Common myeloid progenitor, CD34-positive (primary cell): ENCODE measurements around the gene PGM2L1.
A peak's percentile ranks its signal among the peaks of the same experiment; 100 is the strongest.
"Not testable (repeated sequence)": the region's sequence is repeated elsewhere in the genome, so short reads cannot be mapped to it uniquely, and the experiment has no call there.

ENCODE experiments used
- CTCF ChIA-PET: fragments of 350-600 bp; sonication (Branson Sonifier 250); formaldehyde crosslinking; loops from one replicate; lab custom pipeline; 2021; ENCODE audit warnings: antibody characterized with exemption; lab: Charles Lee
- POLR2A ChIA-PET: fragments of 350-600 bp; sonication (Branson Sonifier 250); formaldehyde crosslinking; loops from one replicate; lab custom pipeline; 2021; ENCODE audit warnings: antibody characterized with exemption; lab: Charles Lee
- DNase-seq, 3 donors: peaks; one replicate each; pipeline versions ENCODE4 v3.0.0 to v3.0.0-alpha.2; 2013
- H3K27ac ChIP-seq, 2 experiments: 1 replicate in 1 of 2; 2 replicates in 1 of 2; pipeline ENCODE4 v1.7.0; 2013; ENCODE audit warnings: inconsistent platforms in 2 of 2, low read length in 2 of 2, mild to moderate bottlenecking in 2 of 2, low read depth in 1 of 2, moderate library complexity in 1 of 2; ENCODE audit not compliant: severe bottlenecking in 2 of 2, insufficient read depth in 1 of 2, poor library complexity in 1 of 2
- H3K27me3 ChIP-seq, 5 experiments: replicated peaks in 2 of 5; 1 replicate in 3 of 5; 2 replicates in 2 of 5; pipeline versions ENCODE4 v1.6.1 to v1.7.0; 2013; ENCODE audit warnings: low read length in 4 of 5, mild to moderate bottlenecking in 2 of 5, moderate library complexity in 2 of 5, inconsistent platforms in 1 of 5; ENCODE audit not compliant: insufficient read depth in 5 of 5, control insufficient read depth in 4 of 5
- H3K36me3 ChIP-seq, 4 experiments: 1 replicate in 2 of 4; 2 replicates in 2 of 4; pipeline versions ENCODE4 v1.6.1 to v1.7.0; 2013; ENCODE audit warnings: low read length in 3 of 4, control low read depth in 1 of 4, mild to moderate bottlenecking in 1 of 4; ENCODE audit not compliant: control insufficient read depth in 4 of 4, insufficient read depth in 4 of 4
- H3K4me1 ChIP-seq, 4 experiments: 1 replicate in 3 of 4; 2 replicates in 1 of 4; pipeline versions ENCODE4 v1.6.1 to v1.7.1; 2013; ENCODE audit warnings: low read length in 3 of 4, mild to moderate bottlenecking in 3 of 4, control low read depth in 1 of 4, inconsistent platforms in 1 of 4, moderate library complexity in 1 of 4; ENCODE audit not compliant: control insufficient read depth in 4 of 4, insufficient read depth in 4 of 4; ENCODE audit errors: control extremely low read depth in 1 of 4
- H3K4me3 ChIP-seq, 7 experiments: 1 replicate in 4 of 7; 2 replicates in 3 of 7; pipeline versions ENCODE4 v1.5.1 to v1.7.0; 2013; ENCODE audit warnings: mild to moderate bottlenecking in 7 of 7, low read length in 6 of 7, moderate library complexity in 6 of 7, inconsistent platforms in 2 of 7, low read depth in 2 of 7, control low read depth in 1 of 7; ENCODE audit not compliant: insufficient read depth in 4 of 7, control insufficient read depth in 1 of 7; ENCODE audit errors: extremely low read depth in 1 of 7
- H3K9me3 ChIP-seq, 5 experiments: 1 replicate in 4 of 5; 2 replicates in 1 of 5; pipeline versions ENCODE4 v1.6.1 to v1.7.1; 2013; ENCODE audit warnings: low read length in 4 of 5, mild to moderate bottlenecking in 2 of 5, inconsistent platforms in 1 of 5, low read depth in 1 of 5, moderate library complexity in 1 of 5; ENCODE audit not compliant: control insufficient read depth in 4 of 5, insufficient read depth in 2 of 5; ENCODE audit errors: control extremely low read depth in 1 of 5
- WGBS: methylation state at CpG from one replicate; pipeline ENCODE4 v1.1.5; 2013; ENCODE audit not compliant: insufficient coverage; 5-methylcytosine and 5-hydroxymethylcytosine counted together

PGM2L1 gene

DNA sequence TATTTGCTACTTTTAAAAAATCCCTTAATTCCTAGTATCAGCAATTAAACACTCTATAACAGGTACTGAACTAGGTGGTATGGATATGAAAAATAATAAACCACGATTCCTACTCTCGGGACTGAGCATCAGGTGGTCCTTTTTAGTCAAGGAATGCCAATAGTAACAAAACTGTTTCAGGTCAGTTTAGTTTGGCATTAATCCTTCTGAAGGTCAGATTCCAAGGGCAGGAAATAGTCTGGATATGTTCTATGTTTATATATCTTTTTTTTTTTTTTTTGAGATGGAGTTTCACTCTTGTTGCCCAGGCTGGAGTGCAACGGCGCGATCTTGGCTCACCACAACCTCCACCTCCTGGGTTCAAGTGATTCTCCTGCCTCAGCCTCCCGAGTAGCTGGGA, 67.2 kb downstream of the PGM2L1 start:
- peaks cover 0 to 11% (median 5%) of the 10 kb centered on the region in 4 experiments for H3K4me1 ChIP-seq
- CTCF ChIA-PET, H3K27ac ChIP-seq, H3K9me3 ChIP-seq, DNase-seq, POLR2A ChIA-PET, H3K27me3 ChIP-seq, H3K4me3 ChIP-seq, H3K36me3 ChIP-seq: not testable (repeated sequence)
- 90% methylated on average over 4 of the region's 6 CpGs for WGBS

DNA sequence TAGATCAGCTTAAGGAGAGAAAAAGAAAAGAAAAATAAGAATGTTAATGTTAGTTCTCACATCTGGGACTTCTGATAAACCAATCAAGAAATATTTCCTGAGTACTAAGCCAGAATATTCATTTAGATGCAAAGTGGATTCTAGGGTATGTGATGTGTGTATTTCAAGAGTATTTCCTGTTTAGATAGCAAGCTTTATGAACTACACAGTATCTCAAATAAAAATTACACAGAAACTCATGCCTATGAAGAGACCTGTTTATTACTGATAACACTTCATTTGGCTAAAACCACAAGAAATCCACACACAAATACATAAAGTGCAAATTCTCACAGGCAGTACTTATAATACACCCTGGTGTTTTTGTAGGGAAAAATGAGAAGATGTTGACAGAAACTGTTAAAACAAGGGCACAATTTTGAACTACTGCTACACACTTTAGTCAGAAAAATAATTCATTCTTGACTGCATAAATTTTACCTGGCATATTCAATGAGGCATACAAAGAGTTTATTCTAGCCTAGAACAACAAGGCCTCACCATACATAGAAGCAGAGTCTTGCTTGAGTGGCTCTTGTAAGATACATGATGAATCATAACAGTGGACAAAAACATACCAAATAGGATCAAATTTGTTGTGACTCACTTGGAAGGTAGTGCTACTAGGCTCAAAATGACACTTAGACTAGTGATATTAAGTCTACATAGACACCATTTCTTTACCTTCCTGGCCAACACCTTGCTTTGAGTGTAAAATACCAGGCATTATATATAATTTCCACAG, 68.0 kb downstream of the PGM2L1 start:
- Histone ChIP-seq H3K36me3 (peaks cover 0 to 7% (median 2%) of the 10 kb centered on the region in 4 experiments), H3K27ac (no peak overlapping the region), H3K9me3 (no peaks in the 10 kb centered on the region), H3K4me1 (peaks cover 0 to 12% (median 6%) of the 10 kb centered on the region in 4 experiments), H3K27me3 (no peaks in the 10 kb centered on the region), H3K4me3 (no peak overlapping the region)
- ChIA-PET CTCF (interaction anchor here (0.5 to 1.0 kb wide), 2 partner anchors 9 to 40 kb away, joined by 3 read pairs; no protein-coding TSS in a partner anchor), POLR2A (no interaction called here)
- DNase-seq, result peak; percentile 35 to 75 (median 51)

DNA sequence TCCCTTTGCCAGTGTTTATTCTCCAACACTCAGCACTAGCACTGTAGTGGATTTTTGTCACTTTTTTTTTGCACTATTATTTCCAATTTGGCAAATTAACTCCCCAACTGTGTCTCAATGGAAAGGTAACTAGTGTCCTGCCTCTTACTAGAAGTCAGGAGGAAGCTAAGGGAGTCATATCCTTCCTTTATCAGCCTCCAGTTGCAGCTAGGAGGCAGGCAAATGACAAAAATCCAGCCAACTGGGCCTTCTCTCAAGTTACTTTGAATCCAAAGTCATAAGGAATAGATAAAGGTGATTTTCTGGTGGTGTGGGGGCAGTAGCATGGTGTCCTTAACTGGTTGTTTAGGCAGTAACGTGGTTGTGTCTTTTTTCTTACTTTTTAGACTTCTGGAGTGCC, 71.2 kb downstream of the PGM2L1 start:
- CTCF ChIA-PET, result interaction anchor here (1.3 kb wide), 1 partner anchor 71 kb away, joined by 4 read pairs; no protein-coding TSS in a partner anchor

DNA sequence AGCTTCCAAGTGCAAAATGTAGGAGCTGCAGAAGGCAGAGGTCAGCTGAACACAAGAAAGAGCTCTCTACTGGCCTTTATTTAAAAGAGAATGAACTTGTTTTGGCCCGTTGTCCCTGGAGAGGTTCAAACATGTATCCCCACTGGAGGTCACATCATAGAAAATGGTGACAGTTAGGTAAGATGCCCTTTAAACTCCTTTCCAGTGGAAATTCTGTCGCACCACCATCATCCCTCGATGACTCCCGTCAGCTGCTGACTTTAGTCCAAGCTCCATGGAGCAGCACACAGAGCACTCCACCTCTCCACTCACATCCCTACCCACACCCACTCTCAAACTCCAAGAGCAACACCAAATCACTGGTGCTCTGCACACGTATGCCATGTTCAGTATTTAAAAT, 71.6 kb downstream of the PGM2L1 start:
- 93% methylated on average over 5 of the region's 5 CpGs for WGBS
- H3K27me3 ChIP-seq, result no peaks in the 10 kb centered on the region
- ChIA-PET POLR2A (no interaction called here), CTCF (interaction anchor here (1.3 kb wide), 1 partner anchor 71 kb away, joined by 4 read pairs; no protein-coding TSS in a partner anchor)
- H3K4me1 ChIP-seq, result peaks cover 0 to 18% (median 10%) of the 10 kb centered on the region in 4 experiments
- DNase-seq, result no peak
- H3K4me3 ChIP-seq, result no peak overlapping the region
- H3K27ac ChIP-seq, result no peak overlapping the region
- no peaks in the 10 kb centered on the region for H3K9me3 ChIP-seq
- H3K36me3 ChIP-seq, result no peaks in the 10 kb centered on the region

More for the DNA sequence above, 71.2 kb downstream of the PGM2L1 start:
- H3K4me1 ChIP-seq, result peaks cover 0 to 14% (median 9%) of the 10 kb centered on the region in 4 experiments
- peaks cover 0 to 1% (median 0%) of the 10 kb centered on the region in 4 experiments for H3K36me3 ChIP-seq
- no peaks in the 10 kb centered on the region for H3K27me3 ChIP-seq
- WGBS, result no CpG with 5 or more reads among the region's 1 CpG
- no peaks in the 10 kb centered on the region for H3K9me3 ChIP-seq
- no peak overlapping the region for H3K4me3 ChIP-seq
- no peak for DNase-seq
- H3K27ac ChIP-seq, result no peak overlapping the region
- POLR2A ChIA-PET, result no interaction called here

DNA sequence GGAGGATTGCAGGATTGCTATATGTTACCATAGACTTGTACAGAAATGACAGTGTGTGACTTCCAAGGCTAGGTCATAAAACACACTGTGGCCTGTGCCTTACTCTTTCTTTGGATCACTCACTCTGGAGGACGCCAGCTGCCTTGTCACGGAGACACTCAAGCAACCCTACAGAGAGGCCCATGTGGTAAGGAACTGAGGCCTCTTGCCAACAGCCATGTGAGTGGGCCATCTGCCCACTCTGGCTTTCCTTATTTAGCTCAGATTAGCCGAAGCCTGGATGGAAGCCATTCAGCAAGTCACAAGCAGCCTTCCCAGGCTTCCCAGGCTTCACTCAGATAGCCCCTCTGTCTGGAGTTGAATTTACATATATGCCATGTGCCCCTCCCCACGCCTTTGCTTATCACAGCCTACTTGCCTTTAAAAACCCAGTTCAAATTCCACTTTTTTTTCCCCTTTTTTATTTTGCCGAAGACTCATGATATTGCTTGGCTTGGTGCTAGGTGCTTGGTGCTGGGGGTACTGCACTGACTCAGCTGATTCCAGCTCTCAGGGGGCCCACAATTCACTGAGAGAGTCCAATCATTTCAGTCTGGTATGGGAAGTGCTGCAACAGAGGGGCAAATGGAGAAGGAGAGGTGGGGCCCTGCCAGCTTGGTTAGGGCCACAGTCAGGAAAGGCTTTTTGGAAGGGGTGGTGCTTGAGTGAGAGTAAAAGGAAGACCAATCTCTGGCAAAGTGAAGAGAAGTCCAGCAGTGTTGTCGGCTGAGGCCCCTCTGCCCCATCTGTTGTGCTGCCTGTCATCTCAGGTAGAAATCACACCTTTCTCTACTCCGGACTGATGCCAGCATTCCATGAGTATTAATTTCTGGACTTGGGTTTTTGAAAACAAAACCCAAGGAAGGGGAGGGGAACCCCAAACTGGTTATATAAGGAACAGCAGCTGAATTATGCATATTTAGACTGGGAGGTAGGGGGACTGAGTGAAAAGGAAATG, 72.3 kb downstream of the PGM2L1 start:
- no peak for DNase-seq
- peaks cover 0 to 21% (median 10%) of the 10 kb centered on the region in 4 experiments for H3K4me1 ChIP-seq
- H3K27ac ChIP-seq, result no peak overlapping the region

DNA sequence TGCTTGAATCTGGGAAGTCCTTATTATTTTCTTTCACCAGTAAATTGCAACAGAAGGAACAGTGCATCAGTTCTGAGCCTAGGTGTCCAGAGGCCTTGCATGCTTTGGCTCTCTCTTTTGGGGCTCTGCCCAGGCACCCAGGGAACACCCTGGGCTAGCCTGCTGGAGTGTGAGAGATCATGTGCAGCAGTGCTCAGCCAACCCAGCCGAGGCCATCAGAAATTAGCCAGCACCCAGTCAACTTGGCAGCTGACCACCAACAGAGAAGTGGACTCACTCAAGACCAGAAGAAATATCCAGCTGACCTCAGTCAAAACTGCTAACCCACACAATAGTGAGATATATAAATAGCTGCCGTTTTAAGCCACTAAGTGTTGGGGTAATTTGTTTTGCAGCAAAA, 75.6 kb downstream of the PGM2L1 start:
- Histone ChIP-seq H3K4me1 (peaks cover 0 to 21% (median 10%) of the 10 kb centered on the region in 4 experiments), H3K4me3 (no peak overlapping the region), H3K27me3 (no peaks in the 10 kb centered on the region), H3K9me3 (peaks cover 0 to under 1% (median 0%) of the 10 kb centered on the region in 5 experiments), H3K27ac (no peak overlapping the region), H3K36me3 (no peaks in the 10 kb centered on the region)
- ChIA-PET POLR2A (no interaction called here), CTCF (no interaction called here)
- no peak for DNase-seq
- WGBS, result 100% methylated on average over 1 of the region's 2 CpGs

More for the DNA sequence above, 72.3 kb downstream of the PGM2L1 start:
- CTCF ChIA-PET, result interaction anchor here (1.3 kb wide), 1 partner anchor 70 kb away, joined by 4 read pairs; no protein-coding TSS in a partner anchor
- POLR2A ChIA-PET, result no interaction called here
- H3K4me3 ChIP-seq, result no peak overlapping the region
- 63% methylated on average over 4 of the region's 7 CpGs for WGBS
- H3K36me3 ChIP-seq, result no peaks in the 10 kb centered on the region
- H3K9me3 ChIP-seq, result no peaks in the 10 kb centered on the region
- H3K27me3 ChIP-seq, result no peaks in the 10 kb centered on the region
